HG03097 (cell line): ENCODE data around the gene TAF8.

Experiments used
- ATAC-seq: cut with Tn5 transposase; IDR thresholded peaks from one replicate; pipeline ENCODE4 v1.9.1; 2021; ENCODE audit not compliant: unreplicated experiment, low FRiP score

The TAF8 gene

DNA sequence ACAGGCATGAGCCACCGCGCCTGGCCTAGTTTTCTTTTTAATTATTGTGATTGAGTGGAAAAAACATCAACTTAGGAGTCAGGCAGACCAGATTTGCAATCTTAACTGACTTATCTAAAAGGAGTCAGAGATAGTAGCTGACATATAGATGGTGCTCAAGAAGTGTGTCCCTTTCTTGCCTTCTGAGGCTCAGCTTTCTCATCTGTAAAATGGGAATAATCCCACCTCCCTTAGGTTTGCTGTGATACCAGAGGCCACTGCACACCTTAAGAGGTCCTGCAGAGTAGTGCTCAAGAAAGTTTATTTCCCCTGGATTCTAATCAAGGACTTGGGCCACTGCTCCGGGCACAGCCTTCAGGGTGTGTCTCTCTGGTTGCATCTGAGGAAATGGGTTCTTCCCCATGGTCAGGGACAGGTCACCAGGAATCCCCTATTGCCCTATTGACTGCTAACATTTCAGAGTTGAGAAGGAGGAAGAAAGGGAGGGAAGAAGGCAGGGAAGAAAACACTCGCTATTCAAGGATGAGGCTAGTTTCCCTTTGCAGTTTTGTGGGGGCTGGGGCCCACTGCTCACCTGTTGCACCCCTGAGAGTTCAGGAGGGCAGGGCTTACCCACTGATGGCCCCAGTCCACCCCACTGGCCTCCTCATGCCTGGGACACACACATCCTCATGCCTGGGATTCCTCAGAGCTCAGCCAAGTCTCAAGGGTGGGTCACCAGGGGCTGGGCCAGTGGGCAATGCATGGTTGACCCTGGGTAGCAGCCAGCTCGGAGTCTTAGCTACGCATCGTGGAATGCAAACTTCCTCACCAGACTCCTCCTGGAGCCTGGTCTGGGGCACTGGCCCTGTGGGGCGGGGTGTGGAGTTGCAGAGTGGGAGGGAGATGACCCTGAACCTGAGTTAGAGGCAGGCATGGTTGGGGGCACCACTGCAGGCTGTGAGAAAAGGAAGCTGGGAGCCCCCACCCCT, 70.9 kb downstream of the TAF8 start:
- no peak for ATAC-seq

DNA sequence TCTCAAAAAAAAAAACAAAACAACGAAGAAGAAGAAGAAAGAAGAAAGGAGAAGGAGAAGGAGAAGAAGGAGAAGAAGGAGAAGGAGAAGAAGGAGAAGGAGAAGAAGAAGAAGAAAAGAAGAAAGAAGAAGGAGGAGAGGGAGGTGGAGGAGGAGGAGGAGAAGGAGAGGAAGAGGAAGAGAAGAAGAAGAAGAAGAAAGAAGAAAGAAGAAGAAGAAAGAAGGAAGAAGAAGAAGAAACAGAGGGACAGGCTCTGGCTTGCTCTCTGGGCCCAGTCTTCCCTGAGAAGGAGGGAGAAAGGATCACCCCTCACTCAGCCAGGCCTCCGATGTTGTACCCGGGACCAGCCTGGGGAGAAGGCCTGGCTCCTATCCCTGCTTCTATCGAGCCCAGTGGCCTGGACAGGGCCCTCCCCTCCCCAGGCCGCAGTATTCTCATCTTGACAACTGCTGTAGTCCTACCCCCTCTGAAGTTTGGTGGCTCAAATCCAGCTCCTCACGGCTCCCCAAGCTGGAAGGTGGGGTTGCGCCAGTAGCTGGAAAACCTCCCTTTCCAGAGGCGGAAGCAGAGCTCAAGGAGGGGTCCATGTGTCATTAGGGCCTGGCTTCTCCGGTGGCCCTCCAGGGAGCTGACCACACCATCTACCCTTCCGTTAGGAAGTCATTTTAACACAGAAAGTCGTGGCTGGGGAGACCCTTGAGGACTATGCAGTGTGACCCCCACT, 73.2 kb downstream of the TAF8 start:
- ATAC-seq = no peak

DNA sequence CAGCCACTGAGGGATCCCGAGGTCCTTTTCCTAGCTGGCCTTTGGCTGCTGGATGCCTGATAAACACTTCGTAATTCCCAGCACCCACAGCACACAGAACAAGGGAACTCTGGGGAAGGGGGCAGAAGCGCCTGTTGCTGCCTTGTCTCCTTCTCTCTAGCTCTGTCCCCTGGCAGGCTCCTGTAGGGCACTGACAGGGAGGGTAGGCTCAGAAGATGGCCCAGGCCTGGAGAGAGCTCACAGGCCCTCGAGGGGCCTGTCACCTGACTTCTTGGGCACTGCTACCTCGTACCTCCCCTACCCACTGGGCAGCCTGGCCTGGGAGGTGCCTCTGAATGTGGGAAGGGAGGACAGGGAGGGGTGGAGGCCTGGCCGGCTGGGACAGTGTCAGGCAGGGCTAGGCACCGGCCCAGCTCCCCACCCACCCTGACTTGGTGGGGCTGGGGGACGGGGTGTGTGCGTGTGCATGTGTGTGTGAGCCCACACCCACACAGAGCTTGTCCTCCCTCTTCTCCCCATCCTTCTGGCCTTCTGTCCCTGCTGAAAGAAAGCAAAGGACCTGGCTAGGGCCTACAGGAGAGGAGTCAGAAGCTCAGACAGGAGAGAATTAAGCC, 74.0 kb downstream of the TAF8 start:
- ATAC-seq = no peak

DNA sequence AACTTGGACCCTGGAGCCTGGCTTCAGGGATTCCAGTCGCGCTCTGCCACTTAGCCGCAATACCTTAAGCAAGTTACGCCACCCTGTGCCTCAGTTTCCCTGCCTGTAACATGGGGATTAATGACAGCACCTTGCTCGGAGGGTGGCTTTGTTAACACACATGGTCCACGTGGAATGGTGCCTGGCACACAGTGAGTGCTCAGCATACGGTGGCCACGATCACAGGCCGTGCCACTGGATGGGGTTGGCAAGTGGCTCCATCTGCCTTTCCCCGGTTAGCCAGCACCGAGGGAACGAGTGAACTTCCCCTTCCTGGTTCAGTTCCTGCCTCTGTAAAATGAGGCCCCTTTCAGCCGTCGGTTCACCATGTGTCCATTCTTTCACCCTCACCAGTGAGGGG, 74.9 kb downstream of the TAF8 start:
- ATAC-seq = no peak

DNA sequence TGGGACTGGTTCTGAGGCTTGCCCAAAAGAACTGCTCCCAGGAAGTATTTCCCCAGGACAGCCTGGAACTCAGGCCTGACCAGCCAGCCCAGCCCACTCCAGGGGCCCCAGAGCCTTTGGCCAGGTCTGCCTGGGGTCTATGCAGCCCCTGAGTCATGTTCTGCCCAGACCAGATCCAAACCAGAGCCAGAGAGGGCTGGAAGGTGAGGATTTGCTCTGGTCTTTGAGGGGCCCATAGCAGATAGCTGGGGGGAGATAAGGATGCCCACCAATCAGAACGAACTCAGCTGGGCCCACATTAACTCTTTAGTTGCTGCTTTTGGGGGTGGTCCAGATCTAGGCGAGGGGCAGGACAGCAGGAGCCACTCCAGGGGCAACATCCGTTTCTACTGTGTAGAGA, 75.3 kb downstream of the TAF8 start:
- ATAC-seq = no peak

DNA sequence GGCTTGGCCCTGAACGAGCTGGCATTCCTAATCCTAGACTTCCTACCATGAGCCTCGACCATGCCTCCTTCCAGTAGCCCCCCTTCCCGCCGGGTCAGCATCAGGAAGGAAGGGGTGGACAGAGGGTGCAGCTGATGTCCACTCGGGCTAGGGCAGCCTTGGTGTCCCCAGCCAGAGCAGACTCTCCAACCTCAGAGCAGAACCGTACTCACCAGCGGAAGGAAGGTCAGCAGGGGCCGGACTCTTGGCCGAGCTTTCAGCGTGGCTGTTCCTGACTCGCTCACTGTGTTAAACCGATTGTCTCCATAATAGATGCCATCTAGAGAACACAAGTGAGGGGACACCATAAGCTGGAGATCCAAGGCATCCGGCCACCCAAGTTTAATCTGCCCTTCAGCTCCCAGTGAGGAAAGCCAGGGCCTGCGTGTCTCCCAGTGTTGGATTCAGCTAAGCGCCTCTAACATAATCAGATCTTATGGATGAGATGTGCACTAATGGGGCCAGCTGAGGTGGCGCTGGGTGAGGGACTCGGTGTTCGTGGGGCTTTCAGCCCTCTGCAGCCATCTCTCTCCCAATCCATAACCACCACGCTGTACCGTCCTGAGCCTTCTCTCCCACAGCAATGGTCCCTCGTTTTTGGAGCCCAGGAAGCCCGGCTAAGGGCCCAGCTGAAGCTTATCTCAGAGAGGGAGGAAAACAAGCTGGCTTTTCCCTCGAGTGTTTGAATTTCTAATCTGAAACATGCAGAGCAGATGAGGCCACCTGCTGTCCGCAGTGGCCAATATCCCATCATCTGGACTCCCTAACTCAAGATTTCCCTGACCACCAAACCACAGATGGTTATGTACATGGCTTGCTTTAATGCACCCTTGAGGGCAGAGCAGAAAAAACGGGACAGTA, 78.4 kb downstream of the TAF8 start:
- ATAC-seq = no peak

DNA sequence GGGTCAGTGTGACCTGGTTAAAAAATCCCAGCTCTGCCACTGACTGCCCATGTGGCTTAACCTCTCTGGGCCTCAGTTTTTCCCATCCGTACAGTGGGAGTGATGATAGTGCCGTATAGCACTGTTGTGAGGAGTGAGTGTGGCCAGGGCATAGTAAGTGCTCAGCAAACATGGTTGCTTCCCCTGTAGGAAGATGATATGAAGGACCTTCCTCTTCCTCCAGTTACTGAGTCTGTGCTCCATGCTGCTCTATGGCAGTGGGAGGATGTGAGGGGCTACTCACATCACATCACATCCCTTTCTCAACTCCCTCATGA, 79.0 kb downstream of the TAF8 start:
- ATAC-seq = no peak

DNA sequence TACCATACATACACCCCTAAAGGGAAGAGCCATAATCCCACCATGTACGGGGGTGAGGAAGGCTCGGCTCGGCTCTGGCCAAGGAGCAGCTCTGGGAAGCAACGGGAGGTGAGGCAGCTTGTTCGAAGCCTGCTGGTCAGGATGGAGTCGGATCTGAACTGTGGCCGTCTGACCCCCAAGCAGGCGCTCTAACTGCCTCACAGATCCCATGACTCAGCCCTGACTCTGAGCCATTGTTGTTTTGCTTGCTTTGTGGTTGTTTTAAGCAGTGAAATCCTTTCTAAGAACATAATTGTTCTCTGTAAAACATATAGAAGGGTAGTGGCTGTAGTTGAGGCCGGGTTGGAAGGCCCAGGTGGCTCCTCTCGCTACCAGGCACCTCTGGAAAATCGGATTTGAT, 81.2 kb downstream of the TAF8 start:
- ATAC-seq = no peak

DNA sequence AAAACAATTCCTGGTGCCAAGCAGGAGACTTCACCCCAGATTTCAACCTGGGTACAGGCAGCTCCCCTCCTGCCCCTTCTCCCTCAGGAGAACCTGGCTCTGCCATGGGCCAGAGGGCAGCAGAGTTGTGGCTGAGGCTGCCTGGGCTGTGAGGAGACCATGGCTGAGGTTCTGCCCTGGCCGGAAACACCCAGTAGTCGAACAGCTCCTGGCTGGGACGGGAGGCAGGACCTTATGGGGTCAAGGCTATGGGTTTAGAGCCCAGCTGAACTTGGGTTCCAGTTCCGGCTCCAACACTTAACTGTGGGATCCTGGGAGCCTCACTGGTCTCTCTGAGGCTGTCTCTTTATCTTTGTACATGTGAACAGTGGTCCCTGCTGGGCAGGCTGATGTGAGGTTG, 83.6 kb downstream of the TAF8 start:
- ATAC-seq = no peak

DNA sequence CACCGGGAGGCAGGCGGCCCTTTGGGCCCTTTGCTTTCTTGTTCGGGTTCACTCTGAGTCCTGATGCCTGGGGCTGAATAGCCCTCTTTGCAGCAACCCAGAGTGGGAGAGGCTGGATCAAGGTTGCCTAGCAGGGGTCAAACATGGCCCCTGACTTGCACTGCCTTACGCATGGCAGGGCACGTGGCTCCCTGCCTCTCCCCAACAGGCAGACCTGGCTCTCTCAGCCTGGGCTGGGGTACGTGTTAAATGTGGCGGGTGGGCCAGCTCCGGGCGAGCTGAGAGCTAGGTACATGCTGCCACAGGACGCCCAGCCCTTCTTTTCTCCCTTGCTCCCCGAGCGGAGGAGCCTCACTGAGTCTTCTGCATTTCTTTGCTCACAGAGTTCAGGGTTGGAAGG, 84.8 kb downstream of the TAF8 start:
- ATAC-seq = no peak

DNA sequence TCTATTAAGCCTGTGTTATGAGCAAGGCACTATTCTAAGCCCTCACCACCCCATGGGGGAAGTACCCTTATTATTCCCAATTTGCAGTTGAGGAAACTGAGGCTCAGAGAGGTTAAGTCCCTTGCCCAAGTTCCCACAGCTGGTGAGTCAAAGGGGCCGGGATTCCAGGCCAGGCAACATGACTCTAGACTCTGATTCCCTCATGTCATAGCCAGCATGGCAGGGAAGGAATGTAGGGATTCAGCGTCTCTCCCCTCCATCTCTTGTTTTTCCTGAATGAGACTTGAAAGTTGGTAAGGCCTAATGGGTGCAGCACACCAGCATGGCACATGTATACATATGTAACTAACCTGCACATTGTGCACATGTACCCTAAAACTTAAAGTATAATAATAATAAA, 85.4 kb downstream of the TAF8 start:
- ATAC-seq = no peak

DNA sequence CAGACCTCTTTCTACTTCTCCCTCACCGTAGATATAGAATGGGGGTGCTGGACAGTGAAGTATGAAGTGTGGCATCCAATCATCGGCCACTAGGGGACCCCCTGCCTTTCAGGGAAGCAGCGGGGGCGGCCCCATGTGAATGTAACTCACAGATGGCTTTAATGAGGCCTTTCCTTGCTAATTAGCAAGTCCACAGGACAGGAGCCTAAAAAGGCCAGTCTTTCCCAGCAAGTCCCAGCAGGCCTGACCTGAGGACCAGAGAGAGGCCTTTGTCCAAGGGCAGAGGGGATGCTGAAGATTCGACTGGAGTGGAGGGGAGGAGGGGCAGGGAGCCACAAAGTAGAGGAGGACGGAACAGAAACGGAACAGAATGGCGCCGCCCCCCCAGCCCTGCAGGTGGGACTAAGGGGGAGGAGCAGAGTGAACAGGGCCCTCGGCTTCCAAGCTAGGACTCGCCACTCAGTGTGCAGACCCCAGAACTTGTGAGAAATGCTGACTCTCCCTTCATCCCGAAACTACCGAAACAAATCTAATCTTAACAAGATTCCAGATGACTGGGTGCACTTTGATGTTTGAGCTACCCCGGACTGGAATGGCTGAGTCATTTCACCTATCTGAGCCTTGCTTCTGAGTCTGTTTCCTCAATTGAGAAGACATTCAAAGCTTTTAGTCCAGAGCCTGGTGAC, 86.3 kb downstream of the TAF8 start:
- ATAC-seq = no peak
